ENCODE results near the gene CD2AP.

GRCh38 chr6:47428746-47429664 lies 48.6 kb upstream of the CD2AP start:
- TF ChIP-seq KAT2B (IDR thresholded peaks at IDR 0.05; ENCODE audit: low read depth, low read length) (no peak), CTCF (IDR thresholded peaks at IDR 0.05 in 2 of 3, conservative IDR thresholded peaks at IDR 0.05 in 1 of 3; ENCODE audit: insufficient read depth in 2 of 3, low read depth in 1 of 3, low read length in 3 of 3) (no peak), ARNT (IDR thresholded peaks at IDR 0.05) (no peak), CHD1 (IDR thresholded peaks at IDR 0.05; ENCODE audit: low read length) (no peak), SP1 (CRISPR knock-in tag; IDR thresholded peaks at IDR 0.05) (no peak), EP300 (IDR thresholded peaks at IDR 0.05; ENCODE audit: low read length) (no peak), ESRRA (IDR thresholded peaks at IDR 0.05; ENCODE audit: borderline replicate concordance, low read depth) (no peak), JUN (IDR thresholded peaks at IDR 0.05; ENCODE audit: borderline replicate concordance, low read depth, low read length) (no peak), JUN (CRISPR knock-in tag; IDR thresholded peaks at IDR 0.05; ENCODE audit: borderline replicate concordance) (no peak), NCOA1 (IDR thresholded peaks at IDR 0.05; ENCODE audit: low read depth) (no peak), NFE2L1 (tag; IDR thresholded peaks at IDR 0.05; ENCODE audit: borderline replicate concordance, low read depth) (no peak), ATF6 (CRISPR knock-in tag; IDR thresholded peaks at IDR 0.05) (no peak)
